ENCODE data around the gene B3GAT3. TPM values are rescaled to one million over a fixed set of nuclear protein-coding genes. Genes with fewer than 3 reads are reported as not detected.
"Not testable (repeated sequence)": the region's sequence is repeated elsewhere in the genome, so short reads cannot be mapped to it uniquely, and the experiment has no call there.

Gene B3GAT3
- polyA plus RNA-seq, 1 donor from 2014 or later, result 102 TPM

- TF ChIP-seq SMC3 (conservative IDR thresholded peaks at IDR 0.05; ENCODE audit: poor library complexity) (no peak), TAF1 (IDR thresholded peaks at IDR 0.05; ENCODE audit: low read depth) (no peak), REST (IDR thresholded peaks at IDR 0.05; ENCODE audit: borderline replicate concordance) (no peak), MXI1 (conservative IDR thresholded peaks at IDR 0.05; ENCODE audit: poor library complexity, severe bottlenecking) (no peak), EP300 (conservative IDR thresholded peaks at IDR 0.05; ENCODE audit: poor library complexity, severe bottlenecking) (no peak), EZH2 (IDR thresholded peaks at IDR 0.05; ENCODE audit: borderline replicate concordance, insufficient read depth, low read length, poor library complexity, severe bottlenecking) (no peak), RAD21 (conservative IDR thresholded peaks at IDR 0.05) (no peak), CTCF (IDR thresholded peaks at IDR 0.05; ENCODE audit: poor library complexity, severe bottlenecking) (no peak), POLR2AphosphoS5 (IDR thresholded peaks at IDR 0.05) (no peak)
- H3K9me3 ChIP-seq (ENCODE audit: low read length), result no peaks in the 10 kb centered on the region
- H3K9ac ChIP-seq (ENCODE audit: low read length), result peak overlapping the region; percentile 93
- peak overlapping the region; percentile 78 for H3K27ac ChIP-seq (ENCODE audit: low read length)
- no peaks in the 10 kb centered on the region for H3K27me3 ChIP-seq (ENCODE audit: insufficient read depth, low read depth, low read length)
- H3K36me3 ChIP-seq (ENCODE audit: insufficient read depth, low read length), result no peaks in the 10 kb centered on the region
- H3F3A ChIP-seq (ENCODE audit: insufficient read depth, low read length, poor library complexity, severe bottlenecking), result peaks cover 6% of the 10 kb centered on the region
- peak overlapping the region; percentile 18 for H2AFZ ChIP-seq (ENCODE audit: low read depth, low read length)
- no peaks in the 10 kb centered on the region for H3K9me2 ChIP-seq (ENCODE audit: insufficient read depth, low read length)
- peak overlapping the region; percentile 70 for H3K4me2 ChIP-seq (ENCODE audit: low read length)
- H3K79me2 ChIP-seq (replicated peaks; ENCODE audit: insufficient read depth, low read length), result peaks cover 8% of the 10 kb centered on the region
- H3K4me3 ChIP-seq (ENCODE audit: low read length), result peak overlapping the region; percentile 81
- no peaks in the 10 kb centered on the region for H4K20me1 ChIP-seq (ENCODE audit: insufficient read depth)
These were observed 797 bp upstream of the B3GAT3 start for GRCh38 chr11:62622476-62623089.

- Histone ChIP-seq H3K4me2 (ENCODE audit: low read length) (peak overlapping the region; percentile 87), H3K27ac (ENCODE audit: low read length) (peak overlapping the region; percentile 78), H4K20me1 (ENCODE audit: insufficient read depth) (no peaks in the 10 kb centered on the region), H3K79me2 (replicated peaks; ENCODE audit: insufficient read depth, low read length) (peaks cover 8% of the 10 kb centered on the region), H2AFZ (ENCODE audit: low read depth, low read length) (peak overlapping the region; percentile 54), H3K27me3 (ENCODE audit: insufficient read depth, low read depth, low read length) (no peaks in the 10 kb centered on the region), H3K9me2 (ENCODE audit: insufficient read depth, low read length) (no peaks in the 10 kb centered on the region), H3K36me3 (ENCODE audit: insufficient read depth, low read length) (no peaks in the 10 kb centered on the region), H3K9me3 (ENCODE audit: low read length) (no peaks in the 10 kb centered on the region), H3K9ac (ENCODE audit: low read length) (peak overlapping the region; percentile 93), H3K4me3 (ENCODE audit: low read length) (peak overlapping the region; percentile 81), H3F3A (ENCODE audit: insufficient read depth, low read length, poor library complexity, severe bottlenecking) (peaks cover 6% of the 10 kb centered on the region)
- TF ChIP-seq MXI1 (conservative IDR thresholded peaks at IDR 0.05; ENCODE audit: poor library complexity, severe bottlenecking), result no peak
- no peak for TF ChIP-seq REST (IDR thresholded peaks at IDR 0.05; ENCODE audit: borderline replicate concordance)
- TF ChIP-seq EP300 (conservative IDR thresholded peaks at IDR 0.05; ENCODE audit: poor library complexity, severe bottlenecking), result no peak
- TF ChIP-seq POLR2AphosphoS5 (IDR thresholded peaks at IDR 0.05), result no peak
- no peak for TF ChIP-seq CTCF (IDR thresholded peaks at IDR 0.05; ENCODE audit: poor library complexity, severe bottlenecking)
- TF ChIP-seq TAF1 (IDR thresholded peaks at IDR 0.05; ENCODE audit: low read depth), result no peak
- TF ChIP-seq SMC3 (conservative IDR thresholded peaks at IDR 0.05; ENCODE audit: poor library complexity), result no peak
- TF ChIP-seq EZH2 (IDR thresholded peaks at IDR 0.05; ENCODE audit: borderline replicate concordance, insufficient read depth, low read length, poor library complexity, severe bottlenecking), result no peak
- TF ChIP-seq RAD21 (conservative IDR thresholded peaks at IDR 0.05), result no peak
These were observed 689 bp downstream of the B3GAT3 start for GRCh38 chr11:62621027-62621566.

GRCh38 chr11:62616957-62617356 lies 4.8 kb downstream of the B3GAT3 start:
- H3F3A ChIP-seq (ENCODE audit: insufficient read depth, low read length, poor library complexity, severe bottlenecking); H3K9me3 ChIP-seq (ENCODE audit: low read length); H2AFZ ChIP-seq (ENCODE audit: low read depth, low read length); H3K36me3 ChIP-seq (ENCODE audit: insufficient read depth, low read length); H3K9me2 ChIP-seq (ENCODE audit: insufficient read depth, low read length); H3K27me3 ChIP-seq (ENCODE audit: insufficient read depth, low read depth, low read length); H3K9ac ChIP-seq (ENCODE audit: low read length); H3K27ac ChIP-seq (ENCODE audit: low read length); H3K4me3 ChIP-seq (ENCODE audit: low read length); H3K79me2 ChIP-seq (replicated peaks; ENCODE audit: insufficient read depth, low read length); H4K20me1 ChIP-seq (ENCODE audit: insufficient read depth); H3K4me2 ChIP-seq (ENCODE audit: low read length): not testable (repeated sequence)
